ENCODE measurements around the gene HADHA.

The HADHA gene

DNA sequence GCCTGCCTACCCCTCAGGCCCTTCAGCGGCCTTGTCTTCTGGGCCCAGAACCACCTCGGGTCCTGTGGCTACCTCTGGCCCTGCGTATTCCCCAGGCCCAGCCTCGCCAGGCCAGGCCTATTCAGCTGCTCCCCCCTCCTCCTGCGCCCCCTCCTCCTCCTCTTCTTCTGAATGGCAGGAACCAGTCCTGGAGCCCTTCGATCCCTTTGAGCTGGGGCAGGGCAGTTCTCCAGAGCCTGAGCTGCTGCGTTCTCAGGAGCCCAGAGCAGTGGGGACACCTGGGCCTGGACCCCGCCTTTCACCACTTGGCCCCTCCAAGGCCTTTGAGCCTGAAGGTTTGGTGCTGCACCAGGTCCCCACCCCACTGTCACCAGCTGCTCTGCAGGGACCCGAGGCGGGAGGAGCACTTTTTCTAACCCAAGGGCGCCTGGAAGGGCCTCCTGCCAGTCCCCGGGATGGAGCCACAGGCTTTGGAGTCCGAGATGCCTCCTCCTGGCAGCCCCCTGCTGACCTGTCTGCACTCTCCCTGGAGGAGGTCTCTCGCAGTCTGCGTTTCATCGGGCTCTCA lies 56.8 kb downstream of the HADHA start:
- Mint-ChIP-seq H3K9me3 (no peaks in the 10 kb centered on the region), H3K27me3 (no peaks in the 10 kb centered on the region), H3K4me1 (peaks cover 18% of the 10 kb centered on the region), H3K4me3 (no peak overlapping the region), H3K36me3 (peaks cover 1% of the 10 kb centered on the region), H3K27ac (no peak overlapping the region)

- peaks cover 18% of the 10 kb centered on the region for H3K4me1 Mint-ChIP-seq
- peak overlapping the region; percentile 7 for H3K4me3 Mint-ChIP-seq
- H3K27me3 Mint-ChIP-seq: no peaks in the 10 kb centered on the region
- peaks cover 1% of the 10 kb centered on the region for H3K36me3 Mint-ChIP-seq
- peak overlapping the region; percentile 51 for H3K27ac Mint-ChIP-seq
- no peaks in the 10 kb centered on the region for H3K9me3 Mint-ChIP-seq
Measured at GRCh38 chr2:26187114-26187513, 57.3 kb downstream of the HADHA start.

DNA sequence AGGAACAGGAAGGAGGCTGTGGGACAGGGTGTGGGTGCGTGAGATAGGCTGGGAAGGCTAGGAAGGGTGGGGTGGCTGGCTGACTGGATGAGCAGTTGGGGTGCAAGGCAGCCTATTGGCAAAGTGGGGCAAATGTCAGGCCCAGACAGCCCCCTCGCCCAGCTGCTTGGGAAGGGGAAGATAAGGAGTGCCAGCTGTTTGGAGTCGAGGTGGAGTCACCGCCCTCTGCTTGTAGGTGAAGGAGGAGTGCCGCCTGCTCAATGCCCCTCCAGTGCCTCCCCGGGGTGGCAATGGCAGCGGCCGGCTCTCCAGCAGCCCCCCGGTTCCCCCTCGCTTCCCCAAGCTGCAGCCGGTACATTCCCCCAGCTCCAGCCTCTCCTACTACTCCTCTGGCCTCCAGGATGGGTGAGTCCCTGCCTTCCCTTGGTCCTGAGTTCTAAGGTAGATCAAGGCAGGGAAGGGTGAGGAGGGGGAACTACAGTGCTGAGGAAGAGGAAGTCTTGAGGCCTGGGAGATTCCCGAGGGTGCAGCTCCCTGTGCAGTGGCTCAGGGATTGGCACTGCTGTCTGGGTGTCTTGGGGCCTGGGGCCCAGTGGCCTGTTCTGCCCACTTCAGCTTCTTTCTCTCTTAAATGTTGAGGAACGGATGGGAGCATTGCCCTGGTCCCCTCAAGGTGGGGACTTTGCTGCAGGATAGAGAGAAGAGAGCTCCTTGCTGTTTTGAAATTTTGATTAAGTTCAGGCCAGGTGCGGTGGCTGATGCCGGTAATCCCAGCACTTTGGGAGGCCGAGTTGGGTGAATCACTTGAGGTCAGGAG lies 58.3 kb downstream of the HADHA start:
- peaks cover 6% of the 10 kb centered on the region for H3K27me3 Mint-ChIP-seq
- H3K4me3 Mint-ChIP-seq: peak overlapping the region; percentile 76
- H3K4me1 Mint-ChIP-seq: peaks cover 18% of the 10 kb centered on the region
- H3K9me3 Mint-ChIP-seq: no peaks in the 10 kb centered on the region
- peak overlapping the region; percentile 21 for H3K27ac Mint-ChIP-seq
- no peaks in the 10 kb centered on the region for H3K36me3 Mint-ChIP-seq

GRCh38 chr2:26185304-26185928 lies 59.0 kb downstream of the HADHA start:
- H3K27me3 Mint-ChIP-seq: peaks cover 11% of the 10 kb centered on the region
- H3K4me3 Mint-ChIP-seq: peak overlapping the region; percentile 76
- no peaks in the 10 kb centered on the region for H3K36me3 Mint-ChIP-seq
- H3K4me1 Mint-ChIP-seq: peaks cover 18% of the 10 kb centered on the region
- no peak overlapping the region for H3K27ac Mint-ChIP-seq
- no peaks in the 10 kb centered on the region for H3K9me3 Mint-ChIP-seq

GRCh38 chr2:26184555-26185303 lies 59.7 kb downstream of the HADHA start:
- Mint-ChIP-seq H3K9me3 (no peaks in the 10 kb centered on the region), H3K27me3 (peaks cover 15% of the 10 kb centered on the region), H3K36me3 (no peaks in the 10 kb centered on the region), H3K4me3 (peak overlapping the region; percentile 76), H3K4me1 (peaks cover 24% of the 10 kb centered on the region), H3K27ac (no peak overlapping the region)

- H3K27me3 Mint-ChIP-seq: peaks cover 18% of the 10 kb centered on the region
- H3K27ac Mint-ChIP-seq: no peak overlapping the region
- no peaks in the 10 kb centered on the region for H3K36me3 Mint-ChIP-seq
- H3K9me3 Mint-ChIP-seq: no peaks in the 10 kb centered on the region
- H3K4me3 Mint-ChIP-seq: peak overlapping the region; percentile 74
- H3K4me1 Mint-ChIP-seq: peaks cover 27% of the 10 kb centered on the region
Measured at GRCh38 chr2:26184121-26184520, 60.3 kb downstream of the HADHA start.

DNA sequence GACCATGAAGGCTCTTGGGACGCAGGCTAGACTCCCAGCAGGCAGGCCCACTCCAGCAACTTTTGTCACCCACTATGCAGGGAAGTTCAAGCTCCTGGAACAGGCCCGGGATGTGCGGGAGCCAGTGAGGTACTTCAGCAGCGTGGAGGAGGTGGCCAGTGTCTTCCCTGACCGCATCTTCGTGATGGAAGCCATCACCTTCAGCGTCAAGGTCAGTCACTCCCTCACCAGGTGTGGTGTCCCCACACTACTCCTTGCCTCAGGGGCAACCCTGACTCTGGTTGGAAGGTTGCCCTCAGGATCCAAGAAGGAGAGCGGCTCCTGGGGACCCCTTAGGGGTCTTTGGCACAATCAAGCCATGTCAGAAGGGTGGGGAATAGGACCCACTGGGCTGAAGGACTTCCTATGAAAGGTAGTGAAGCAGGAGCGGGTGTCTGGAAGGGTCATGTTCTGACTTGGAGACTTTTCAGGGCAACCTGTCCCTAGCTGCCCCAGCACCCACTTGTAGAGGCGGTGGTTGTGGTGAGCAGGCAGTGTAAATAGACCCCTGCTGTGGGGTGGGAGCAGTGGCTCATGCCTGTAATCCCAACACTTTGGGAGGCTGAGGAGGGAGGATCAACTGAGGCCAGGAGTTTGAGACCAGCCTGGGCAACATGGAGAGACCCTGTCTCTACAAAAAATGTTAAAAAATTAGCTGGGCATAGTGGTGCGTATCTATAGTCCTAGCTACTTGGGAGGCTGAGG lies 61.4 kb downstream of the HADHA start:
- no peaks in the 10 kb centered on the region for H3K9me3 Mint-ChIP-seq
- peaks cover 28% of the 10 kb centered on the region for H3K4me1 Mint-ChIP-seq
- H3K27me3 Mint-ChIP-seq: peaks cover 19% of the 10 kb centered on the region
- H3K27ac Mint-ChIP-seq: no peak overlapping the region
- no peaks in the 10 kb centered on the region for H3K36me3 Mint-ChIP-seq
- H3K4me3 Mint-ChIP-seq: no peak overlapping the region

- Mint-ChIP-seq H3K4me3 (no peak overlapping the region), H3K27me3 (peaks cover 19% of the 10 kb centered on the region), H3K4me1 (peaks cover 28% of the 10 kb centered on the region), H3K36me3 (no peaks in the 10 kb centered on the region), H3K27ac (no peak overlapping the region), H3K9me3 (no peaks in the 10 kb centered on the region)
Measured at GRCh38 chr2:26182441-26182840, 62.0 kb downstream of the HADHA start.

DNA sequence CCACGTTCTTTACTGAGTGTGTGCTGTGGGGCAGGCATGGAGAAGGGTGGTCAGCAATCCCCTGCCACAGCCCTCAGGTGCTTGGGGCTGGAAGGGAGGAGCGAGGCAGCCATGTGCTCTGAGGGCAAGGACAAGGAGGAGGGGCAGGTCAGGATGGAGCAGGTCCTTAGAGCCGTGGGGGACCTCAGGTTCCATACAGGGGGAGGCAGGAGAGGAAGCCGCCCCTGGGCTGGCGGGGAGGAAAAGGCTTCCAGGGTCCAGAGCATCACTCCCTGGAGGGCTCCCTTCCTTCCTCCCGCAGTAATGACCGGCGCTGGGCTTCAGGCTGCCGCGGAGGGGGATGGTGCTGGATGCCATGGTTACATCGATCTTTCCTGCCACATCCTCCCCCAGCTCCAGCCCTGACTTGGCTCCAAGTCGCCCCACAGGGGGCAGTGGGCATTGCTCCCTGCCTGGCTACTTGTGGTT lies 65.0 kb downstream of the HADHA start:
- Mint-ChIP-seq H3K4me3 (peak overlapping the region; percentile 53), H3K27ac (no peak overlapping the region), H3K9me3 (no peaks in the 10 kb centered on the region), H3K27me3 (peaks cover 30% of the 10 kb centered on the region), H3K36me3 (no peaks in the 10 kb centered on the region), H3K4me1 (peaks cover 17% of the 10 kb centered on the region)

DNA sequence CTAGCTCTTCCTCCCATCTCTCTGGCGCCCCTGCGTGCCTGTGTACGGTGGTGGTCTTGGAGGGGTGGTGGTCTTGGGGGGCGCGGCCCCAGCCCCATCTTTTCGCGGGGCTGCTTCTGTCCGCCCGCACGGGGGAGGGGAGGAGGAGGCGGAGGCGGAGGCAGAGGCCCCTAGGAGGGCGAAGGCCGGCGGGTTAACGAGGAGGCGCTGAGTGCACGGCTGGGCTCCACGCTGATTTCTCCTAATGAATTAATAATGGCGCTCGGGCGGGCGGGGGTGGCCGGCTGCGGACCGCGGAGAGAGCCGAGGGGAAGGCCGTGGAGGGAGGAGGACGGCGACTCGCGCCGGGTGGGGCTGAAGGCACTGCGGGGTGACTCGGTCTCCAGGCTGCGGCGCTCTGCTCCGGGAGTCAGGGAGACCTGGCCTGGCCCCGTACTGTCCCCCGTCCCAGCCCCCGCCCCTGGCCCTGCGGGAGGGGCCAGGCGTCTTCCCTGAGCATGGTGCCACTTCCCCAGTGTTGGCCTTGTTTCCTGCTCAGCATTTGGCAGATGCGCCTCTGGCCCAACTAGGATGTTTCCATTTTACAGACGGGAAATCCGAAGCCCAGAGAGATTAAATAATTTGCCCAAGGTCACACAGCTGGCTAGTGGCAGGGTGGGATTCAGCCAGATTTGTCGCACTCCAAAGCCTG lies 65.5 kb downstream of the HADHA start:
- H3K27me3 Mint-ChIP-seq: peaks cover 33% of the 10 kb centered on the region

DNA sequence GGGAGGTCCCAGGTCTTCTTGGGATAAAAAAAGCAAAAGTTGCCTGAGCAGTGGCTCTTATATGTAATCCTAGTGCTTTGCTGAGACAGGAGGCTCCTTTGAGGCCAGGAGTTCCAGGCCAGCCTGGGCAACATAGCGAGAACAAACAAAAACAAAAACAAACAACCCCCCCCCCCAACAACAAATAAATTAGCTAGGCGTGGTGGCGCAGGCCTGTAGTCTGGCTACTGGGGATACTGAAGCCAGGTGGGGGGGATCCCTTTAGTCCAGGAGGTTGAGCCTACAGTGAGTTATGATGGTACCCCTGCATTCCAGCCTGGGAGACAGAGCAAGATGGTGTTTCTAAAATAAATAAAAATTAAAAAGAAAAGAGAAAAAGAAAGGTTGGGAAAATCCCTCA lies 66.2 kb downstream of the HADHA start:
- H3K36me3 Mint-ChIP-seq: no peaks in the 10 kb centered on the region
- H3K4me3 Mint-ChIP-seq: peak overlapping the region; percentile 3
- no peak overlapping the region for H3K27ac Mint-ChIP-seq
- peaks cover 35% of the 10 kb centered on the region for H3K27me3 Mint-ChIP-seq
- H3K9me3 Mint-ChIP-seq: no peaks in the 10 kb centered on the region
- H3K4me1 Mint-ChIP-seq: peaks cover 17% of the 10 kb centered on the region

More for the DNA sequence above, 65.5 kb downstream of the HADHA start:
- no peaks in the 10 kb centered on the region for H3K36me3 Mint-ChIP-seq
- peak overlapping the region; percentile 53 for H3K4me3 Mint-ChIP-seq
- peaks cover 20% of the 10 kb centered on the region for H3K4me1 Mint-ChIP-seq
- no peak overlapping the region for H3K27ac Mint-ChIP-seq
- H3K9me3 Mint-ChIP-seq: no peaks in the 10 kb centered on the region

GRCh38 chr2:26177122-26177521 lies 67.3 kb downstream of the HADHA start:
- no peak overlapping the region for H3K27ac Mint-ChIP-seq
- H3K36me3 Mint-ChIP-seq: no peaks in the 10 kb centered on the region
- H3K27me3 Mint-ChIP-seq: peaks cover 37% of the 10 kb centered on the region

GRCh38 chr2:26176279-26176615 lies 68.2 kb downstream of the HADHA start:
- Mint-ChIP-seq H3K4me1 (peaks cover 27% of the 10 kb centered on the region), H3K27me3 (peaks cover 39% of the 10 kb centered on the region), H3K4me3 (no peak overlapping the region), H3K27ac (no peak overlapping the region), H3K9me3 (no peaks in the 10 kb centered on the region), H3K36me3 (no peaks in the 10 kb centered on the region)

More at GRCh38 chr2:26177122-26177521, 67.3 kb downstream of the HADHA start:
- Mint-ChIP-seq H3K9me3 (no peaks in the 10 kb centered on the region), H3K4me1 (peaks cover 19% of the 10 kb centered on the region), H3K4me3 (no peak overlapping the region)

DNA sequence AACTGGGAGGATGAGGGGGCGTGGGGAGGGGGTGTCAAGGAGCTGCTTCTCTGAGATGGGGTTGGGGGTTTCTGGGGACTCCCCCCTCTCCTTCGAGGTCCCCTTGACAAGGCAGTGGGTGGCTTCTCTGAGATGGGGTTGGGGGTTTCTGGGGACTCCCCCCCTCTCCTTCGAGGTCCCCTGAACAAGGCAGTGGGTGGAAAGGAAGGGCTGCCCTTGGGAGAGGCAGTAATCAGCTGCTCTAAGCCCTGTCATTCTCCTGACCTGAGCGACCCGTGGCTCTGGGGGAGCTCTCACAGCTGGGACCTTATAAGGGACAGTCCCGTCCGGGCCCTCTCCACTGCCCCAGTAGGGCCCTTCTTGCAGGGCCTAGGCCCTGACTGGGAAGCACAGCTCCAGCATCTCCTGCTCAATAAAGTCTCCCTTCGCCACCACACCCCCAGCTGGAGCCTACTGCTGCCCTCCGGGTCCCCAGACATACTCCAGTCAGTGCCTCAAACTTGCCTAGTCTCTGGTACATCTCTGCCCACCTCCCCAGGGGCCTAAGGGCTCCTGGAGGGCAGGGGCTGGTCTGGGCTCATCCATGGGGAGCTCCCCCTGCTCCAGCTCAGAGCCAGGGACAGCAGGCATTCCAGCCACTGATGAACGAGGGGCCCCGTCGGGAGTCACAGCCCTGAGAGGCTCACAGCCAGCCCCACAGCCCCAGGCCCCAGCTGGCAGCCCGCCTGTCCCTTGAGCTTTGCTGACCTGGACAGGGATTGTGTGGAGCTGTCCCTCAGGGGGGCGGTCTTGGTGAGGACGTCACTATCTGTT lies 68.8 kb downstream of the HADHA start:
- Mint-ChIP-seq H3K36me3 (no peaks in the 10 kb centered on the region), H3K27ac (no peak overlapping the region), H3K4me1 (peaks cover 27% of the 10 kb centered on the region), H3K9me3 (no peaks in the 10 kb centered on the region), H3K27me3 (peaks cover 37% of the 10 kb centered on the region), H3K4me3 (no peak overlapping the region)

All from activated naive CD4-positive, alpha-beta T cell treated with anti-CD3 and anti-CD28 coated beads, Interleukin-2, amount 50 U/mL, for 24 hours (primary cell).